Neuronal stem cell (in vitro differentiated cells): ENCODE data around the gene ART4.

ENCODE experiments used
- DNase-seq: peaks from one replicate; pipeline ENCODE4 v3.0.0-alpha.2; 2013; ENCODE audit warnings: low spot score
- H2AFZ ChIP-seq: one replicate; pipeline ENCODE4 v1.6.1; 2013; ENCODE audit warnings: mild to moderate bottlenecking, low read length, inconsistent platforms
- H2AK5ac ChIP-seq: 2 replicates; pipeline ENCODE4 v1.6.1; 2013; ENCODE audit warnings: low read depth, mild to moderate bottlenecking, inconsistent platforms, low read length, moderate library complexity, mixed read lengths
- H2BK120ac ChIP-seq: 2 replicates; pipeline ENCODE4 v1.6.1; 2013; ENCODE audit warnings: low read depth, mild to moderate bottlenecking, inconsistent platforms, low read length, moderate library complexity, mixed read lengths
- H2BK12ac ChIP-seq: one replicate; pipeline ENCODE4 v1.6.1; 2013; ENCODE audit warnings: low read length, inconsistent platforms
- H2BK15ac ChIP-seq: 2 replicates; pipeline ENCODE4 v1.6.1; 2013; ENCODE audit warnings: mild to moderate bottlenecking, low read length, inconsistent platforms, mixed read lengths
- H2BK5ac ChIP-seq: one replicate; pipeline ENCODE4 v1.6.1; 2013; ENCODE audit warnings: inconsistent platforms, mild to moderate bottlenecking, low read length, moderate library complexity
- H3K14ac ChIP-seq: one replicate; pipeline ENCODE4 v1.6.1; 2013; ENCODE audit warnings: low read length, inconsistent platforms
- H3K18ac ChIP-seq: 2 replicates; pipeline ENCODE4 v1.6.1; 2013; ENCODE audit warnings: low read length, inconsistent platforms
- H3K23ac ChIP-seq: 2 replicates; pipeline ENCODE4 v1.6.1; 2013; ENCODE audit warnings: low read depth, mild to moderate bottlenecking, mixed read lengths, low read length, inconsistent platforms; ENCODE audit not compliant: poor library complexity
- H3K27ac ChIP-seq: replicated peaks from 3 replicates; pipeline ENCODE4 v1.5.1; 2013; ENCODE audit warnings: low read length, inconsistent platforms
- H3K27me3 ChIP-seq, 3 experiments: 2 replicates each; pipeline ENCODE4 v1.6.1; 2013; ENCODE audit warnings: low read length in 3 of 3, mild to moderate bottlenecking in 2 of 3, inconsistent platforms in 1 of 3, low read depth in 1 of 3, mixed read lengths in 1 of 3, moderate library complexity in 1 of 3; ENCODE audit not compliant: control insufficient read depth in 3 of 3, insufficient read depth in 3 of 3
- H3K36me3 ChIP-seq, 2 donors: replicated peaks in 1 of 2; 2 replicates each; pipeline ENCODE4 v1.6.1; 2013; ENCODE audit warnings: low read length in 2 of 2; ENCODE audit not compliant: control insufficient read depth in 2 of 2, insufficient read depth in 2 of 2
- H3K4ac ChIP-seq: 2 replicates; pipeline ENCODE4 v1.6.1; 2013; ENCODE audit warnings: inconsistent platforms, mild to moderate bottlenecking, low read length, moderate library complexity
- H3K4me1 ChIP-seq, 2 donors: 1 replicate in 1 of 2; 2 replicates in 1 of 2; pipeline ENCODE4 v1.6.1; 2013; ENCODE audit warnings: low read length in 2 of 2, low read depth in 1 of 2; ENCODE audit not compliant: control insufficient read depth in 2 of 2, insufficient read depth in 1 of 2
- H3K4me2 ChIP-seq: one replicate; pipeline ENCODE4 v1.6.1; 2013; ENCODE audit warnings: mild to moderate bottlenecking, low read length, inconsistent platforms; ENCODE audit not compliant: insufficient read depth, poor library complexity, severe bottlenecking
- H3K4me3 ChIP-seq, 2 donors: 2 replicates each; pipeline ENCODE4 v1.5.1; 2013; ENCODE audit warnings: low read length in 2 of 2, mild to moderate bottlenecking in 2 of 2, inconsistent platforms in 1 of 2, moderate library complexity in 1 of 2
- H3K79me1 ChIP-seq: one replicate; pipeline ENCODE4 v1.6.1; 2013; ENCODE audit warnings: low read depth, mild to moderate bottlenecking, inconsistent platforms, low read length, moderate library complexity
- H3K9ac ChIP-seq: one replicate; pipeline ENCODE4 v1.6.1; 2013; ENCODE audit warnings: mild to moderate bottlenecking, low read depth, low read length, inconsistent platforms; ENCODE audit not compliant: poor library complexity
- H3K9me3 ChIP-seq, 2 donors: replicated peaks in 1 of 2; 2 replicates each; pipeline versions ENCODE3 to v1.6.1; 2013; ENCODE audit warnings: low read length in 2 of 2, mild to moderate bottlenecking in 2 of 2, inconsistent platforms in 1 of 2, low read depth in 1 of 2, mixed read lengths in 1 of 2, moderate library complexity in 1 of 2; ENCODE audit not compliant: control insufficient read depth in 2 of 2, insufficient read depth in 1 of 2
- H4K8ac ChIP-seq: one replicate; pipeline ENCODE4 v1.6.1; 2013; ENCODE audit warnings: low read depth, mild to moderate bottlenecking, inconsistent platforms, low read length, moderate library complexity
- H4K91ac ChIP-seq: one replicate; pipeline ENCODE4 v1.6.1; 2013; ENCODE audit warnings: low read length, low read depth, mild to moderate bottlenecking, inconsistent platforms; ENCODE audit not compliant: poor library complexity
- WGBS, 2 donors: extraction: QIAGEN DNeasy Blood & Tissue Kit; methylation state at CpG; one replicate each; pipeline ENCODE4 v1.1.7; 2013; ENCODE audit warnings: missing lambda C conversion rate in 2 of 2, mixed read lengths in 1 of 2; ENCODE audit not compliant: insufficient read length in 2 of 2, insufficient replicate concordance in 1 of 2; ENCODE audit errors: extremely low coverage in 2 of 2; 5-methylcytosine and 5-hydroxymethylcytosine counted together

The ART4 gene

DNA sequence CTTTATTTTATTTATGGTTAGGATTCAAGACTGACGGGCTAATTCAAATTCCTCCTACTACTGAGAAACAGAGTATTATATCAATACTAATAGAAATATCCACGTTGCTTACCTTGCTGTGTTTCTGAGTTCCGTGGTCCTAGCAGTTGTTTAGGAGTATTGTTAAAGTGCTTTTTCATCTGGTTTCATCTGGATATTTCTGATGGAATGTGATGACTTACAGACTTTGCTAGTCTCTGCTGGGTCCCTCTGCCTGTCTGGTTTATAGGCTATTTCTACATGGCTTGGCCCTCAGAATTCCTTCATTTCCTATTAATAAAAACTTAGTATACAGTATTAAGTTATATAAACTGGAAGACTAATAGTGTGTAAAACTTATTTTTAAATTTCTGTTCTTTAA, 29.3 kb downstream of the ART4 start, which contains the start of gene SMCO3:
Gene SMCO3, minus strand, starts transcription at position 169 of the 400 bp plus-strand sequence. CDS start 7,502 bp downstream, outside the sequence.
- H3K4me2 ChIP-seq: no peak within 1 kb of the TSS
- DNase-seq: no peak
- H3K4me1 ChIP-seq: peaks cover 0 to 3% of the 10 kb centered on the region in 2 donors
- no peaks in the 10 kb centered on the region for H3K79me1 ChIP-seq
- no peak within 1 kb of the TSS for H2BK15ac ChIP-seq
- no peaks in the 10 kb centered on the region for H3K36me3 ChIP-seq
- H2AFZ ChIP-seq: peak within 1 kb of the TSS; percentile 78
- no peak within 1 kb of the TSS for H3K18ac ChIP-seq
- no peak within 1 kb of the TSS for H2BK12ac ChIP-seq
- no peak within 1 kb of the TSS for H3K9ac ChIP-seq
- H2BK120ac ChIP-seq: no peak within 1 kb of the TSS
- H4K8ac ChIP-seq: no peak within 1 kb of the TSS
- no peak within 1 kb of the TSS for H3K23ac ChIP-seq
- peak within 1 kb of the TSS in 1 of 2 donors; percentile 35 for H3K4me3 ChIP-seq
- H2BK5ac ChIP-seq: no peak within 1 kb of the TSS
- H3K9me3 ChIP-seq: no peaks in the 10 kb centered on the region
- H3K27ac ChIP-seq: no peak within 1 kb of the TSS
- no peak within 1 kb of the TSS for H4K91ac ChIP-seq
- no peak within 1 kb of the TSS for H3K4ac ChIP-seq
- no peak within 1 kb of the TSS for H2AK5ac ChIP-seq
- no peaks in the 10 kb centered on the region for H3K27me3 ChIP-seq
- H3K14ac ChIP-seq: no peak within 1 kb of the TSS
- no CpG with 5 or more reads among the region's 3 CpGs for WGBS, 2 donors

DNA sequence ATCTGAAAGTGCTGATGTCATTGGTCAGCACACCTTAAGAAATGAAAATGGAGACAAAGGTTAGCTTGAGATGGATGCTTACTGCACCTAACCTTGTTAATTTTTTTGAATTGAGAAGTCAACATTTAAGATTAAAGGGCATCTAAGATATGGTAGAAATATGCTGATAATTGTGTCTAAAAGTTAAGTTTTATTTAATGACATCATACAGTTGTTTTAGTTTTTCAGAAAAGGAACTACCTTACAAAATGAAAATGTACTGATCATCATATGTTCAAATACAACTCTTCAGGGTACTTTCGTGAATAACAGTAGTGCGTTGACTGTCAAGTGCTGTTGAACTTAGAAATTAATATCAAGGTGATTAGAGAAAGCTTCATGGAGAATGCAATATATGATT, 31.8 kb downstream of the ART4 start:
- H2BK12ac ChIP-seq: no peak overlapping the region
- no peaks in the 10 kb centered on the region for H3K79me1 ChIP-seq
- no peak overlapping the region for H2BK5ac ChIP-seq
- H3K27me3 ChIP-seq: no peaks in the 10 kb centered on the region
- no peak for DNase-seq
- H3K4me1 ChIP-seq: peaks cover 0 to 3% of the 10 kb centered on the region in 2 donors
- no peak overlapping the region for H2BK120ac ChIP-seq
- no peak overlapping the region for H2AFZ ChIP-seq
- no peaks in the 10 kb centered on the region for H3K36me3 ChIP-seq
- no peak overlapping the region for H3K9ac ChIP-seq
- H2BK15ac ChIP-seq: no peak overlapping the region
- no peak overlapping the region for H3K27ac ChIP-seq
- no peak overlapping the region for H4K8ac ChIP-seq
- H3K4me3 ChIP-seq: no peak overlapping the region
- H3K4ac ChIP-seq: no peak overlapping the region
- no peak overlapping the region for H2AK5ac ChIP-seq
- H3K4me2 ChIP-seq: no peak overlapping the region
- H3K14ac ChIP-seq: no peak overlapping the region
- H3K18ac ChIP-seq: no peak overlapping the region
- no peaks in the 10 kb centered on the region for H3K9me3 ChIP-seq
- H4K91ac ChIP-seq: no peak overlapping the region
- WGBS, 2 donors: no CpG with 5 or more reads among the region's 2 CpGs
- no peak overlapping the region for H3K23ac ChIP-seq

DNA sequence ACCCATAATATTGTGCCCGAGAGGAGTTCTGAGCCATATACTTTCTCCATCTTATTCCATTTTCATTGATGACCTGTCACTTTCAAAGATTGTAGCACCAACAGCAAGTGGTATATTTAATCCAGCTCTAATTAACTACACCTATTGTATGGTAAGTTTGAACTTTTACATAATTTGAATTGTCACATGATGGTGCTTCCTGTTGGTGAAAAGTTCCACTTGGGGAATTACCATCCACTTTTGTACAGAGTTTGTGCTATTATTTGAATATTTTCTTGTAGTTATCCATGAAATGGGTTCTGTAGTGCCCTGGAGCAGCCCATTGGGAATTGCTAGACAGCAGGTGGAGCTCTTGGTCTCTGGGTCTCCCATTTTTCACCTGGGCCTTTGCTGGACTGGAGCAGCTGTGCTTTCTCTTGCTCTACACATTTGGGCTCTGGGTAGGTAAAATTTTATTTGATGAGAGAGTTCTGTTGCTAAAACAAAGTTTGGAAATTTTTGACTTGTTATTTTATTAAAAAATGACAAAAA, 32.3 kb downstream of the ART4 start:
- Histone ChIP-seq H3K9me3 (no peaks in the 10 kb centered on the region), H3K4me1 (peaks cover 0 to 3% of the 10 kb centered on the region in 2 donors), H3K4me2 (no peak overlapping the region), H2BK15ac (no peak overlapping the region), H4K91ac (no peak overlapping the region), H3K4ac (no peak overlapping the region), H2BK12ac (no peak overlapping the region), H2AK5ac (no peak overlapping the region), H3K4me3 (no peak overlapping the region), H2BK120ac (no peak overlapping the region), H3K18ac (no peak overlapping the region), H2AFZ (no peak overlapping the region), H3K36me3 (no peaks in the 10 kb centered on the region), H3K9ac (no peak overlapping the region), H3K79me1 (no peaks in the 10 kb centered on the region), H3K23ac (no peak overlapping the region), H3K27me3 (no peaks in the 10 kb centered on the region), H3K14ac (no peak overlapping the region), H4K8ac (no peak overlapping the region), H2BK5ac (no peak overlapping the region), H3K27ac (no peak overlapping the region)
- no CpG with 5 or more reads among the region's 1 CpG for WGBS, 2 donors
- DNase-seq: no peak

DNA sequence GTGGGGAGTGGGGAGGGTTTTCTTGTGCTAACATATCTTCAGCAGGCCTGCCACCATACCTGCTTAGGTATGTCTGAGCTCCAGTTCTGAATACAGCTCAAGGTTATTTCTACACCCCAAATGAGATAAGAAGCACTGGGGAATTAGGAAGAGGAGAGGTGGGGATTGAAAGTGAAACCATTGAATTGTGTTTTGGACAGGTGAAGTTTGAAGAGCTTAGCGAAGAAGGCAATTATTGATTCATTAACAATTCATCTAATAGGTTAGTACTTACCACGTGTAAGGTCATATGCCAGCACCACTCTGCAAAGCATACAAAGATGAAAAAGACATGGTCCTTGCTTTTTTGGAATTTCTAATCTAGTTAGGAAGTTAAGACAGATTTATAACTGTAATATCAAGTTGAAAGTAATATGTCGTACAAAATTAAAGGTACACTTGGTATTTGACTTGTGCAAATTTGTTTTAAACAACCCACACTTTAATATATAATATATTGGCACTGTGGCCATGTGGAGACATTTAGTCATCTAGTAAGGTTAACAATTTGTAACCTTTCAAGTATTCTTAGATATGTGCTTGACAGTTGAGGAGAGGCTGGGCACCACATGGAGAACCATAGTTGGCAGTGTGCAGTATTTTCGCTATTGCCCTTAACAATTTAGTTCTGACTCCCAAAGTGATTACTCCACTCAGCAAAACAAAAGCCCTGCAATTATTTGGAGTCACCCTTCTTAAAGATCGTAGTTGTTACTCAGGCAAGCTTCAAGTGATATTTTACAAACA, 33.0 kb downstream of the ART4 start:
- no peak overlapping the region for H2AFZ ChIP-seq
- no peak overlapping the region for H2BK5ac ChIP-seq
- no peaks in the 10 kb centered on the region for H3K27me3 ChIP-seq
- H3K18ac ChIP-seq: no peak overlapping the region
- H2BK15ac ChIP-seq: no peak overlapping the region
- DNase-seq: no peak
- H3K4me2 ChIP-seq: no peak overlapping the region
- H3K27ac ChIP-seq: no peak overlapping the region
- no peak overlapping the region for H4K91ac ChIP-seq
- H3K36me3 ChIP-seq: no peaks in the 10 kb centered on the region
- H2AK5ac ChIP-seq: no peak overlapping the region
- no peaks in the 10 kb centered on the region for H3K79me1 ChIP-seq
- no peak overlapping the region for H3K14ac ChIP-seq
- H4K8ac ChIP-seq: no peak overlapping the region
- H2BK120ac ChIP-seq: no peak overlapping the region
- no peaks in the 10 kb centered on the region for H3K9me3 ChIP-seq
- no peak overlapping the region for H3K23ac ChIP-seq
- WGBS, 2 donors: no CpG with 5 or more reads among the region's 5 CpGs
- H3K4ac ChIP-seq: no peak overlapping the region
- H3K4me3 ChIP-seq: no peak overlapping the region
- no peak overlapping the region for H3K9ac ChIP-seq
- H2BK12ac ChIP-seq: no peak overlapping the region
- peaks cover 0 to 3% of the 10 kb centered on the region in 2 donors for H3K4me1 ChIP-seq
